RWPE2 (cell line): ENCODE data around the gene DCAF7.

Experiments used
- ATAC-seq: fragments of 200-7000 bp; cut with Tn5 transposase; 3 replicates; pipeline ENCODE4 v1.9.1; 2021; ENCODE audit warnings: low read depth
- DNase-seq: peaks from one replicate; pipeline ENCODE4 v3.0.0-alpha.2; 2020; ENCODE audit warnings: low spot score
- H3K27ac ChIP-seq: fragments of 450-650 bp; 2 replicates; pipeline ENCODE4 v1.5.1; 2017; ENCODE audit warnings: mild to moderate bottlenecking; ENCODE audit not compliant: poor library complexity, severe bottlenecking
- H3K27me3 ChIP-seq: fragments of 250-450 bp; sonication (Bioruptor Pico); 2 replicates; pipeline ENCODE4 v1.5.1; 2021; ENCODE audit warnings: mild to moderate bottlenecking, moderate library complexity; ENCODE audit not compliant: insufficient read depth, poor library complexity, severe bottlenecking
- H3K36me3 ChIP-seq: fragments of 250-450 bp; sonication (Bioruptor Pico); 2 replicates; pipeline ENCODE4 v1.5.1; 2020; ENCODE audit warnings: low read depth, mild to moderate bottlenecking, moderate library complexity
- H3K4me1 ChIP-seq: fragments of 250-450 bp; sonication (Bioruptor Pico); 2 replicates; pipeline ENCODE4 v1.5.1; 2021; ENCODE audit warnings: mild to moderate bottlenecking, moderate library complexity; ENCODE audit not compliant: insufficient read depth, poor library complexity, severe bottlenecking
- H3K4me3 ChIP-seq: fragments of 250-450 bp; sonication (Bioruptor Pico); 2 replicates; pipeline ENCODE4 v1.5.1; 2021; ENCODE audit warnings: mild to moderate bottlenecking, moderate library complexity; ENCODE audit not compliant: severe bottlenecking
- H3K9me3 ChIP-seq: fragments of 250-450 bp; sonication (Bioruptor Pico); 2 replicates; pipeline ENCODE4 v1.5.1; 2021; ENCODE audit warnings: mild to moderate bottlenecking, moderate library complexity; ENCODE audit not compliant: severe bottlenecking
- TF ChIP-seq, protein P1 (sequence below): fragments of 450-650 bp; IDR thresholded peaks from one replicate; pipeline ENCODE4 v1.5.1; 2017; ENCODE audit warnings: mild to moderate bottlenecking, moderate library complexity; ENCODE audit not compliant: poor library complexity, severe bottlenecking

DCAF7 gene

DNA sequence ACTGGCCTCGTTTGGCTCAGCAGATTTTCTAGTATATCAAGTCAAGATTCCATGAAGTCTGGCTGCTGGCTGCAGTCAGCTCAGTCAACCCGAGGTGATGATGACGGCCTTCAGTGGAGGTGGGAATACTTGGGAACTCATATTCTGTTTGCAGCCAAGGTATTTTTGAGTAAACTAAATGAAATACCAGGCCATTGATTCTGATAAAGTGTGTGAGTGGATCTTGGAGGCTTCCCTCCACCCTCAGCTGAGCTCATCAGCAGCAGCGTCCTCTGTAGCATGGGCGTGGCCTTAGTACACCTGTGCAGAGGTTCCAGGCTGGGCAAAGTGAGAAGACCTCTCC is 28.5 kb downstream of the DCAF7 start:
- no peaks in the 10 kb centered on the region for H3K27me3 ChIP-seq
- no peaks in the 10 kb centered on the region for H3K4me1 ChIP-seq
- ATAC-seq, result no peak
- DNase-seq, result no peak
- no peak overlapping the region for H3K27ac ChIP-seq
- TF ChIP-seq, protein P1, sequence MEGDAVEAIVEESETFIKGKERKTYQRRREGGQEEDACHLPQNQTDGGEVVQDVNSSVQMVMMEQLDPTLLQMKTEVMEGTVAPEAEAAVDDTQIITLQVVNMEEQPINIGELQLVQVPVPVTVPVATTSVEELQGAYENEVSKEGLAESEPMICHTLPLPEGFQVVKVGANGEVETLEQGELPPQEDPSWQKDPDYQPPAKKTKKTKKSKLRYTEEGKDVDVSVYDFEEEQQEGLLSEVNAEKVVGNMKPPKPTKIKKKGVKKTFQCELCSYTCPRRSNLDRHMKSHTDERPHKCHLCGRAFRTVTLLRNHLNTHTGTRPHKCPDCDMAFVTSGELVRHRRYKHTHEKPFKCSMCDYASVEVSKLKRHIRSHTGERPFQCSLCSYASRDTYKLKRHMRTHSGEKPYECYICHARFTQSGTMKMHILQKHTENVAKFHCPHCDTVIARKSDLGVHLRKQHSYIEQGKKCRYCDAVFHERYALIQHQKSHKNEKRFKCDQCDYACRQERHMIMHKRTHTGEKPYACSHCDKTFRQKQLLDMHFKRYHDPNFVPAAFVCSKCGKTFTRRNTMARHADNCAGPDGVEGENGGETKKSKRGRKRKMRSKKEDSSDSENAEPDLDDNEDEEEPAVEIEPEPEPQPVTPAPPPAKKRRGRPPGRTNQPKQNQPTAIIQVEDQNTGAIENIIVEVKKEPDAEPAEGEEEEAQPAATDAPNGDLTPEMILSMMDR, result no peak
- H3K9me3 ChIP-seq, result no peaks in the 10 kb centered on the region
- peaks cover 52% of the 10 kb centered on the region for H3K36me3 ChIP-seq
- no peak overlapping the region for H3K4me3 ChIP-seq

DNA sequence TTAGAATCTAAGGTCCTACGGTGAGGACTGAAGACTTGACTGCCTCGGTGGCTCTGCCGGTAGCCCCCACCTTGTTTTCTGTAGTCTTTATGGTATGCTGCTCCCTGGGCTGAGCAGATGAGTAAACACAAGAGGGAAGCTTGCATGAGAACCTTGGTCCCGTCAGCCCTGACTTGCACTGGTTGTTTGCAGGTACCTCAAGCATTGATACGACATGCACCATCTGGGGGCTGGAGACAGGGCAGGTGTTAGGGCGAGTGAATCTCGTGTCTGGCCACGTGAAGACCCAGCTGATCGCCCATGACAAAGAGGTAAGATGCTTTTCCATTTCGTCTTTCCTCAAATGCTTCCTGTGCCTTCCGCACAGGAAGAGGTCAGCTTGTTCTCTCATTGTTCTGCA is 29.4 kb downstream of the DCAF7 start:
- no peaks in the 10 kb centered on the region for H3K27me3 ChIP-seq
- no peak overlapping the region for H3K4me3 ChIP-seq
- H3K27ac ChIP-seq, result no peak overlapping the region
- no peak for DNase-seq
- peaks cover 59% of the 10 kb centered on the region for H3K36me3 ChIP-seq
- H3K4me1 ChIP-seq, result no peaks in the 10 kb centered on the region
- H3K9me3 ChIP-seq, result no peaks in the 10 kb centered on the region
- no peak for ATAC-seq
- TF ChIP-seq, protein P1, result no peak

DNA sequence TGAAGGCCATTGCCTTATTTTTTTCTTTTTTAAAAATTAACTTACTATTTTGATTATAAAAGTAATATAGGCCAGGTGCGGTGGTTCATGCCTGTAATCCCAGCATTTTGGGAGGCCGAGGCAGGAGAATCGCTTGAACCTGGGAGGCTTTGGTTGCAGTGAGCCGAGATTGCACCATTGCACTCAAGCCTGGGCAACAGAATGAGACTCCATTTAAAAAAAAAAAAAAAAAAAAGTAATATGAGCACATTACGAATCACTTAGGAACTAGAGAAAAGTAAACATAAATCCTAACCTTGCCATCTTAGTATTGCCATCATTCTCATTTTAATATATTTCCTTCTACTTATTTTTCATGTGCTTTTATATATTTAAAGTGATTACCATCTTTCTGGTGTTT is 37.5 kb downstream of the DCAF7 start:
- no peak for DNase-seq
- Histone ChIP-seq H3K9me3 (no peaks in the 10 kb centered on the region), H3K27ac (no peak overlapping the region), H3K4me1 (no peaks in the 10 kb centered on the region), H3K4me3 (no peak overlapping the region), H3K36me3 (peaks cover 91% of the 10 kb centered on the region), H3K27me3 (no peaks in the 10 kb centered on the region)
- no peak for ATAC-seq
- TF ChIP-seq, protein P1, result no peak

DNA sequence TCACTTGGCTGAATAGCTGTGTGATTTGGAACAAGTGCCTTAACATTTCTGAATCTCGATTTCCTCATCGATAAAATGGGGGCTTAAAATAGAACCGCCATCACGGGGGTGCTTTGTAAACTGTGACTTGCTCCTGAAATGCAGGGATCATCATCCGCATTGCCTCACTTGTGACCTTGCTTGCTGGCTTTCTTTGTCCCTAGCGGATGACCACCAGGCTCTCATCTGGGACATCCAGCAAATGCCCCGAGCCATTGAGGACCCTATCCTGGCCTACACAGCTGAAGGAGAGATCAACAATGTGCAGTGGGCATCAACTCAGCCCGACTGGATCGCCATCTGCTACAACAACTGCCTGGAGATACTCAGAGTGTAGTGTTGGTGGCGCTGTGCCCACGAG is 38.5 kb downstream of the DCAF7 start:
- Histone ChIP-seq H3K36me3 (peaks cover 88% of the 10 kb centered on the region), H3K27ac (no peak overlapping the region), H3K9me3 (no peaks in the 10 kb centered on the region), H3K27me3 (no peaks in the 10 kb centered on the region), H3K4me1 (no peaks in the 10 kb centered on the region), H3K4me3 (no peak overlapping the region)
- ATAC-seq (no peak), DNase-seq (no peak)
- TF ChIP-seq, protein P1, result no peak

DNA sequence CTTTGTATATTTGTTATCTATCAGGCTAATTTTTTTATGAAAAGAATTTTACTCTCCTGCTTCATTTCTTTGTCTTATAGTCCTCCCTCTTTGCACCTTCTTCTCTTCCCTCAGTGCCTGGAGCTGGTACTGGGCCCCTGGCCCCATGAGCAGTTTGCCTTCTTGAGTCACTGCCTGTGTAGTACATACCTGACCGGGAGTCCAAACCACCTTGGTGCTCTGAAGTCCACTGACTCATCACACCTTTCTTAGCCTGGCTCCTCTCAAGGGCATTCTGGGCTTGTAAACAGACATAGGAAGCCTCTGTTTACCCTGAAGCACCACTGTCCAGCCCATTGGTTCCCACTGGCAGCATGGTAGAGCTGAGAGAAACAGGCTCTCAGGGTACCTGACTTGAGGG is 39.4 kb downstream of the DCAF7 start:
- ATAC-seq, result peak; percentile 25; the same call in 1 of the 3 replicates
- TF ChIP-seq, protein P1, result no peak
- H3K36me3 ChIP-seq, result peaks cover 81% of the 10 kb centered on the region
- H3K9me3 ChIP-seq, result no peaks in the 10 kb centered on the region
- H3K4me3 ChIP-seq, result no peak overlapping the region
- no peaks in the 10 kb centered on the region for H3K4me1 ChIP-seq
- no peaks in the 10 kb centered on the region for H3K27me3 ChIP-seq
- DNase-seq, result no peak
- H3K27ac ChIP-seq, result no peak overlapping the region
